SK-N-SH (cell line): ENCODE measurements around the gene LRMDA. TPM values are rescaled to one million over a fixed set of nuclear protein-coding genes. Genes with fewer than 3 reads are reported as not detected.

ENCODE experiments used
- CTCF ChIA-PET: fragments of 300-600, 350-600 bp; formaldehyde crosslinking; extraction: SDS; loops from one replicate; lab custom pipeline; 2021; lab: Yijun Ruan, JAX
- POLR2A ChIA-PET: fragments of 350-600 bp; sonication (Branson Sonifier 250); formaldehyde crosslinking; extraction: SDS; loops from one replicate; lab custom pipeline; 2020; ENCODE audit warnings: antibody characterized with exemption, inconsistent platforms; lab: Yijun Ruan, JAX
- DNase-seq: peaks from one replicate; pipeline ENCODE4 v3.0.0; 2012
- H2AFZ ChIP-seq: fragments of 200-600 bp; sonication (generic); 2 replicates; pipeline ENCODE4 v1.8.1; 2016; ENCODE audit warnings: antibody characterized with exemption, mild to moderate bottlenecking, low read depth
- H3F3A ChIP-seq: fragments of 200-600 bp; sonication (generic); replicated peaks from 2 replicates; pipeline ENCODE3; 2016; ENCODE audit warnings: antibody characterized with exemption, mild to moderate bottlenecking; ENCODE audit not compliant: insufficient read depth
- H3K27ac ChIP-seq, 2 experiments: fragments of 200-500 bp in 1 of 2; fragments of 200-600 bp in 1 of 2; sonication (Bioruptor generic) in 1 of 2; sonication (generic), shearing (Covaris generic) in 1 of 2; 2 replicates each; pipeline versions ENCODE4 v1.5.1 to v1.6.1; 2014 to 2016; ENCODE audit warnings: low read depth in 2 of 2, inconsistent platforms in 1 of 2, low read length in 1 of 2, mild to moderate bottlenecking in 1 of 2, mixed read lengths in 1 of 2
- H3K27me3 ChIP-seq: fragments of 200-600 bp; sonication (generic), shearing (Covaris generic); 2 replicates; pipeline ENCODE4 v1.6.1; 2016; ENCODE audit warnings: mixed run types; ENCODE audit not compliant: insufficient read depth
- H3K36me3 ChIP-seq, 2 experiments: fragments of 200-500 bp in 1 of 2; fragments of 200-600 bp in 1 of 2; sonication (Bioruptor generic) in 1 of 2; sonication (generic) in 1 of 2; replicated peaks in 1 of 2; 2 replicates each; pipeline versions ENCODE3 to v1.5.1; 2014 to 2016; ENCODE audit warnings: low read length in 1 of 2, mild to moderate bottlenecking in 1 of 2; ENCODE audit not compliant: insufficient read depth in 2 of 2, control insufficient read depth in 1 of 2
- H3K4me1 ChIP-seq, 2 experiments: fragments of 200-500 bp in 1 of 2; fragments of 200-600 bp in 1 of 2; sonication (Bioruptor generic) in 1 of 2; sonication (generic), shearing (Covaris generic) in 1 of 2; 2 replicates each; pipeline versions ENCODE4 v1.5.1 to v1.6.1; 2014 to 2016; ENCODE audit warnings: low read depth in 1 of 2, low read length in 1 of 2, mixed run types in 1 of 2; ENCODE audit not compliant: insufficient read depth in 2 of 2, control insufficient read depth in 1 of 2
- H3K4me2 ChIP-seq: fragments of 200-600 bp; sonication (generic), shearing (Covaris generic); 2 replicates; pipeline ENCODE4 v1.6.1; 2017; ENCODE audit warnings: mixed run types
- H3K4me3 ChIP-seq, 2 experiments: fragments of 200-500 bp in 1 of 2; fragments of 200-600 bp in 1 of 2; sonication (Bioruptor generic) in 1 of 2; sonication (generic), shearing (Covaris generic) in 1 of 2; 2 replicates each; pipeline versions ENCODE4 v1.5.1 to v1.8.1; 2014 to 2016; ENCODE audit warnings: low read depth in 2 of 2, inconsistent platforms in 1 of 2, low read length in 1 of 2, mild to moderate bottlenecking in 1 of 2, mixed read lengths in 1 of 2, moderate library complexity in 1 of 2
- H3K79me2 ChIP-seq: fragments of 200-600 bp; sonication (generic); 2 replicates; pipeline ENCODE4 v1.8.1; 2017; ENCODE audit warnings: mild to moderate bottlenecking; ENCODE audit not compliant: insufficient read depth
- H3K9ac ChIP-seq: fragments of 200-600 bp; sonication (generic); 2 replicates; pipeline ENCODE4 v1.6.1; 2017; ENCODE audit warnings: mixed run types
- H3K9me2 ChIP-seq: fragments of 200-600 bp; sonication (generic); 2 replicates; pipeline ENCODE4 v1.6.1; 2017; ENCODE audit warnings: mixed run types
- H3K9me3 ChIP-seq: fragments of 200-600 bp; sonication (generic); 2 replicates; pipeline ENCODE4 v1.6.1; 2017; ENCODE audit warnings: mixed run types, mild to moderate bottlenecking, moderate library complexity
- H4K20me1 ChIP-seq: fragments of 200-600 bp; sonication (generic); 2 replicates; pipeline ENCODE4 v1.6.1; 2017; ENCODE audit warnings: mild to moderate bottlenecking, mixed run types; ENCODE audit not compliant: insufficient read depth
- EZH2phosphoT487 ChIP-seq: fragments of 200-600 bp; sonication (generic); IDR thresholded peaks from 2 replicates; pipeline ENCODE4 v1.6.1; 2017; ENCODE audit warnings: low read depth, mixed run types, mild to moderate bottlenecking, antibody characterized with exemption, moderate library complexity, borderline replicate concordance
- FOSL2 ChIP-seq: IDR thresholded peaks from 2 replicates; pipeline ENCODE4 v1.4.0; 2012; ENCODE audit warnings: low read depth, mild to moderate bottlenecking, moderate library complexity, borderline replicate concordance
- FOXM1 ChIP-seq: IDR thresholded peaks from 2 replicates; pipeline ENCODE4 v1.4.0; 2012; ENCODE audit warnings: low read depth, mild to moderate bottlenecking
- GATA2 ChIP-seq: sonication (generic); formaldehyde crosslinking; IDR thresholded peaks from 2 replicates; pipeline ENCODE4 v1.5.0; 2020; ENCODE audit warnings: mild to moderate bottlenecking, missing genetic modification reagents
- JUND ChIP-seq: IDR thresholded peaks from 2 replicates; pipeline ENCODE4 v1.4.0; 2012
- MXI1 ChIP-seq: IDR thresholded peaks from 2 replicates; pipeline ENCODE4 v1.6.1; 2012; ENCODE audit warnings: mild to moderate bottlenecking, low read depth, low read length, improper control_type of control experiment
- NFIC ChIP-seq: IDR thresholded peaks from 2 replicates; pipeline ENCODE4 v1.4.0; 2012; ENCODE audit warnings: borderline replicate concordance
- NRF1 ChIP-seq: IDR thresholded peaks from 2 replicates; pipeline ENCODE4 v1.6.1; 2012; ENCODE audit warnings: low read depth, mild to moderate bottlenecking, low read length
- PBX3 ChIP-seq: IDR thresholded peaks from 2 replicates; pipeline ENCODE4; 2012
- REST ChIP-seq: IDR thresholded peaks from 2 replicates; pipeline ENCODE4 v1.6.1; 2012; ENCODE audit warnings: mild to moderate bottlenecking, low read depth, low read length, moderate library complexity
- RFX5 ChIP-seq: IDR thresholded peaks from 2 replicates; pipeline ENCODE4 v1.6.1; 2012; ENCODE audit warnings: mild to moderate bottlenecking, improper control_type of control experiment, low read length
- TCF12 ChIP-seq: IDR thresholded peaks from 2 replicates; pipeline ENCODE4 v1.4.0; 2012
- TEAD4 ChIP-seq: IDR thresholded peaks from 2 replicates; pipeline ENCODE4 v1.4.0; 2012; ENCODE audit warnings: mild to moderate bottlenecking, borderline replicate concordance; ENCODE audit not compliant: insufficient read depth
- USF1 ChIP-seq: IDR thresholded peaks from 2 replicates; pipeline ENCODE4 v1.4.0; 2012; ENCODE audit warnings: low read depth, borderline replicate concordance
- YY1 ChIP-seq: IDR thresholded peaks from 2 replicates; pipeline ENCODE4 v1.4.0; 2012; ENCODE audit warnings: low read depth, mild to moderate bottlenecking
- WGBS: methylation state at CpG from one replicate; pipeline ENCODE4 v1.1.6; 2017; ENCODE audit warnings: low lambda C conversion rate; 5-methylcytosine and 5-hydroxymethylcytosine counted together
- polyA plus RNA-seq, 3 experiments: library from polyadenylated mRNA; depleted of rRNA; stranded (reverse); fragments of >200 nt; gene quantifications; 2 replicates each; pipeline ENCODE4 v1.2.3, GENCODE V29; 2012

LRMDA gene
- polyA plus RNA-seq, 1 of the 3 experiments (the other 2 are of a cell fraction): 0.95 TPM

- Histone ChIP-seq H3K9me3 (no peaks in the 10 kb centered on the region), H3K27ac (peak overlapping the region in 1 of 2 experiments; percentile 43; a peak in 1 of 4 replicates), H3K27me3 (no peaks in the 10 kb centered on the region), H3K36me3 (no peaks in the 10 kb centered on the region), H2AFZ (no peak overlapping the region), H3K9me2 (no peaks in the 10 kb centered on the region), H3K4me3 (no peak overlapping the region), H3K4me2 (no peak overlapping the region), H3K4me1 (no peaks in the 10 kb centered on the region; a peak in 2 of 4 replicates), H3K79me2 (no peaks in the 10 kb centered on the region), H3F3A (no peaks in the 10 kb centered on the region), H3K9ac (no peak overlapping the region), H4K20me1 (no peaks in the 10 kb centered on the region)
- TF ChIP-seq TEAD4 (0 out of 2 replicates have a peak, but pooled peaks have one; percentile 40), MXI1 (no peak), NRF1 (no peak), FOSL2 (peak; percentile 18; the same call in 1 of the 2 replicates), TCF12 (peak; percentile 44; the same call in 1 of the 2 replicates), EZH2phosphoT487 (no peak), FOXM1 (no peak), RFX5 (no peak), PBX3 (peak; percentile 83), REST (no peak), YY1 (no peak), JUND (peak; percentile 27; the same call in 1 of the 2 replicates), USF1 (peak; percentile 61), GATA2 (CRISPR knock-in tag) (no peak), NFIC (peak; percentile 36; the same call in 1 of the 2 replicates)
- 24% methylated on average over 4 of the region's 4 CpGs for WGBS
- no peak for DNase-seq
- ChIA-PET POLR2A (no interaction called here), CTCF (no interaction called here)
Observed at GRCh38 chr10:76576276-76576962, 1145.0 kb downstream of the LRMDA start.
